HG03097 (cell line): ENCODE results near the gene CDKN2AIP.

Source experiments
- ATAC-seq: cut with Tn5 transposase; IDR thresholded peaks from one replicate; pipeline ENCODE4 v1.9.1; 2021; ENCODE audit not compliant: unreplicated experiment, low FRiP score

The CDKN2AIP gene

DNA sequence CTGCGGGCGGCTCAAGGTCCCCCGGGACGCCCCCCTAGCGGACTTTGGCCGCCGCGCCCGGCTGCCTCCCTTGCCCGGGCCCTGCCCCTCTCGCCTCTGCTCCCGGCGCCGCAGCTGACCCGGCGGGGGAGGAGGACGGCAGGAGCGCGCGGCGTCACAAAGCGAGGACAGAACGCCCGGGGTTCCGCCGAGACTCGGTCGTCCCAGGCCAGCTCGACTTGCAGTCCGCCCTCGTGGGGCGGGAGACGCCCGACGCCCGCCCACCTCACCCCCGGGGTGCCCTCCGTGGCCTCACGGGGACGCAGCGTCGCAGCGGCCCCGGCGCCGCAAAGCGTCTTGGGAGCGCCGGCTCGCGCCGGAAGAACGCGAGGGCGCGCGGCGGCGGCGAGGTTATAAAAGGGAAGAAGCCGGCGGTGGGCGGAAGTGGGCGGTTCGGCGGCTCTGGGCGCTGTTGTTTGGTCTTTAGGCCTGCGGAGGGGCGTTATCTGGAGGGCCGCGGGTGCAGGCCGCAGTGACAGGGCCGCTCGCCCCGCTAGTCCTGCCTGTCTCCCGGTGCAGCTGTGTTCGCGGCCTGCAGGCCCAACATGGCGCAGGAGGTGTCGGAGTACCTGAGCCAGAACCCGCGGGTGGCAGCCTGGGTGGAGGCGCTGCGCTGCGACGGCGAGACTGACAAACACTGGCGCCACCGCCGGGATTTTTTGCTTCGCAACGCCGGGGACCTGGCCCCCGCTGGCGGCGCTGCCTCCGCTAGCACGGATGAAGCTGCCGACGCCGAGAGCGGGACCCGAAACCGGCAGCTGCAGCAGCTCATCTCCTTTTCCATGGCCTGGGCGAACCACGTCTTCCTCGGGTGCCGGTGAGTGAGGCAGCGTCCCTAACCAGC lies at the start of gene CDKN2AIP:
CDKN2AIP (plus strand) TSS at position 423 of the 883 bp plus-strand sequence; CDS start at position 585, 162 bp downstream.
- peak; percentile 87 for ATAC-seq

GRCh38 chr4:183395395-183395794 lies 49.0 kb upstream of the CDKN2AIP start:
- ATAC-seq, result no peak

GRCh38 chr4:183396227-183396637 lies 48.2 kb upstream of the CDKN2AIP start:
- ATAC-seq, result no peak

GRCh38 chr4:183397741-183398297 lies 46.6 kb upstream of the CDKN2AIP start:
- ATAC-seq, result no peak

DNA sequence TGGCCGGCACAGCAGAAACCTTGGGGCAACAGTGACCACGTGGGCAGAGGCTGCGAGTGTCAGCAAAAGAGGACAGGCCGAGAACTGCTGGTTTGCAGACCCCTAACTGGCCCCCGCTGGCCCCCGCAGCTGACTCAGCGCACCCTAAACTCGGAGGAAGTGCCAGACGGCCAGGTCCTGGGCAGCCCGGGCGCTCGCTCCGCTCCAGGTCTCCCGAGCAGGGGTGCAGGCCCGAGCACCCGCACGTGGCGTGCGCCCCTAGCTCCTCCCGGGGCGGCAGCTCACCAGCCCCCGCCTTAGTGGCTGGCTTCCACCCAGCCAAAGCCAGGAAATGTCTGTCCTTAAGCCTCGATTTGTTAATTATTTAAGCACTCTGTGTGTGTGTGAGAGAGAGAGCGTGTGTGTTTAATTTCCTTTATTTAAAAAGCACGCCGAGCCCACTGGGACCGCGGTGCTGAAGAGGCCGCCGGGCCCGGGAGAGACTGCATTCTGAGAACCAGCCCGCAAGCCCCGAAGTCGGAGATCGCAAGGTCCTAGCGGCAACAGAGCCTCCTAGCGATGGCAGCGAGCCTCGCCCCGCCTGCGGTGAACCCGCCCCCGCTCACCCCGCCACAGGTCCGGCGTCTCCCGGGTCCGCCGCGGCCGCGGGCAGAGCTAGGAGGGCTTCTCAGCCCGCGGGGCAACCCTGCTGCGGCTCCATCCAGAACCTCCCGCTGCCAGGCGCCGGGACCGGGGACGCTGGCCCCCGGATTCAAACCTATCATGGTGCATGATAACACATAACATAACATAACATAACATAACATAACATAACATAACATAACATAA lies 45.9 kb upstream of the CDKN2AIP start:
- peak; percentile 89 for ATAC-seq

DNA sequence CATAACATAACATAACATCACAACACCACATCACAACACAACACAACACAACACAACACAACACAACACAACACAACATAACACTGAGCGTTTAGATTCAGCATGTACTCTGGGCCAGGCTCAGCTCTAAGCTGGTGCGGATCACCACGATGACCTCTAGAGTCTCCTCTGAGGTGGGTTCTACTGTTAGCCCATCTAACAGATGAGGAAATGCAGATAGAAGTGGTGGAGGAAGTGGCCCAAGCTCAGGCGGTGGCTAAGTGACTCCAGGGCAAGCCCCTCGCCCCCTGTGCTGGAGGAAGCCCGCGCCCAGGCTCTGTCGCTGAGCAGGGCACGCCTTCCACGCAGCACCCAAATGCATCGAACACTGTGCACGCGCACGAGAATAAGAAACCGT lies 45.3 kb upstream of the CDKN2AIP start:
- ATAC-seq, result no peak

DNA sequence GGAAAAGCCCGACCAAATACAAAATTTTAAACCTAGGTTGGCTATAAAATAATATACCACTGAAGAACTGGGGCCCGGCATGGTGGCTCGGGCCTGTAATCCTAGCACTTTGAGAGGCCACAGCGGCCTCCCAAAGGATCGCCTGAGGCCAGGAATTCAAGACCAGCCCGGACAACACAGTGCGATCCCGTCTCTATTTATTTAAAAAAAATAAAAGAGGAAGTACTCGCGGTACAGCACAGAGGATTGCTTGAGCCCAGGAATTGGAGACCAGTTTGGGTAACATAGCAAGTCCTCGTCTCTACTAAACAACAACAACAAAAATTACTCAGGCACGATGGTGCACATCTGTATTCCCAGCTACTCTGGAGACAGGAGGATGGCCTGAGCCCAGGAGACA lies 44.8 kb upstream of the CDKN2AIP start:
- ATAC-seq, result no peak

DNA sequence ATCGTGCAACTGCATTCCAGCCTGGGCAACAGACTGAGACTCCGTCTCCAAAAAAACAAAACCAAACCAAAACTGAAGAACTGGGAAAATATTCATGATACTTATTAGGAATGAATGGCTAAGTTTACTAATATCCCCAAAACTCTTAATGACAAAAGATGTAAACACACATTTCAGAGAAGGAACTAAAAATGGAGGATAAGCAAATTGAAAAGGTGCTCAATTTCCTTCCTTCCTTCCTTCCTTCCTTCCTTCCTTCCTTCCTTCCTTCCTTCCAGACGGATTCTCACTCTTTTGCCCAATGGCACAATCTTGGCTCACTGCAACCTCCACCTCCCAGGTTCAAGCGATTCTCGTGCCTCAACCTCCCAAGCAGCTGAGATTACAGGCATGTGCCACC lies 44.4 kb upstream of the CDKN2AIP start:
- no peak for ATAC-seq

DNA sequence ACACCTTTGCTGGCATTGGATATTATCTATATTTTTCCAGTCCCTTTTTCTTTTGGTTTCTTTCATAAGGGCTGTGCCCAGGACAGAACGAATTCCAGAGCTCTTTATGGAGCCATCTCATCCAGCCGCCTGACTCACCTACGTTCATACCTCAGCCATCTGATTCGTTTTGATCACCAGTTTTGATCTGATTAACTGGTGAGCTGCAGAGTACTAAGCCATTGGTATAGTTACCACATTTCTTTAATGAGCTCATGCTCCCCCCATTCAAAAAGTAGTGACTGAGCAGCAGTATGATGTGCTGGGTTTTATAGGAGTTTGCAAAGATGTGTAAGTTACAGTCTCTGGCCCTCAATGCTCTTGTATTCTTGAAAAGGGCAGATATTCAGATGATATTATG lies 43.0 kb upstream of the CDKN2AIP start:
- no peak for ATAC-seq

- no peak for ATAC-seq
These were observed 41.7 kb upstream of the CDKN2AIP start for GRCh38 chr4:183402771-183403170.

GRCh38 chr4:183403486-183403885 lies 41.0 kb upstream of the CDKN2AIP start:
- ATAC-seq, result no peak

- no peak for ATAC-seq
These were observed 40.5 kb upstream of the CDKN2AIP start for GRCh38 chr4:183403961-183404360.

- ATAC-seq, result no peak
These were observed 39.1 kb upstream of the CDKN2AIP start for GRCh38 chr4:183405303-183405702.

DNA sequence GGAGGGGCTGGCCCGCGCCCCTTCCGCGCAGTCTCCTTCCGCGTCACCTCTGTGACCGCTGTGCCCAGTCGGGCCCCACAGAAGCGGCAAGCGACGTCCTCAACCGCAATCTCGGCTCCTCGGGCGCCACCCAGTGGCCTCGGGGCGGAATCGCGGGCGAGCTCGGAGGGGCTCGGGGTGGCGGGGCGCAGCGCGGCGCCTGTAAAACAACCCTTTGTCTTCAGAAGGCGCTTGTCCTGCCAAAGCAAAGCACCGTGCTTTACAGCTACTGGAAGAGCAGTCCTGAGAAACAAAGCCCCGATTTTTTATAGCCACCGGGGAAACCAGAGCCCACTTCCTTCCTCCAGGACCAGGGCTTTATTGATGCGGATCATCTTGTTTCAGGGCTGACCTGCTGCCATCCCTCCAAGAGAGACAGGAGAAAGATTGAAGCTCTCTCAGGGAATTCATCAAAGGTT lies 37.3 kb upstream of the CDKN2AIP start:
- peak; percentile 93 for ATAC-seq

DNA sequence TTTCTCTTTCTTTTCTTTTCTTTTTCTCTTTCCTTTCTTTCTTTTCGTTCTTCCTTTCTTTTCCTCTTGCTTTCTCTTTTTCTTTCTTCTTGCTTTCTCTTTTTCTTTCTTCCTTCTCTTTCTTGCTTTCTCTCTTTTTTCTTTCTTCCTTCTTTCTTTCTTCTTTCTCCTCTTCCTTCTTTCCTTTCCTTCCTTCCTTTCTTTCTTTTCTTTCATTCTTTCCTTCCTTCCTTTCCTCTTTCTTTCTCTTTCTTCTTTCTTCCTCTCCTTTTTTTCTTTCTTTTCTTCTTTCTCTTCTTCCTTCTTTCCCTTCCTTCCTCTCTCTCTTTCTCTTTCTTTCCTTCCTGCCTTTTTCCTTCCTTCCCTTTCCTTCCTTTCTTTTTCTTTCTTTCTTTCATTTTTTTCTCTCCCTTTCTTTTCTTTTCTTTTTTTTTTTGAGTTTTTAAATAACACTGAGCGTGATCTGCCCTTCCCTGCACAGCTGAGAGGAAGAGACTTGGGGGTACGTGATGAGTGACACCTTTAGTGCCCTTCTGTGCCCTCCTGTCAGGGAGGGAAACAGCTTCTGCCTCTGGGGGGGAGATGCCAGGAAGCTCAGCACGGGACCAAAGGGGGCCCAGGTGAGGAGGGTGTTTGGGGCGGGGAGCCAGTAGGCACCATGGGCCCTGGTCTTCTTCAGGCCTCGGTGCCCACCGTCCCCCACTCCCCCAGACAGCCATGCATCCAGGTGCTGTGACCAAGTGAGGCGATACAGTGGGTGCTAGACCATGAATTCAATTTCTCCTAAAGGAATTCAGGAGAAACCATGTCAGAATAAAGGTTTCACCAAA lies 36.6 kb upstream of the CDKN2AIP start:
- no peak for ATAC-seq

DNA sequence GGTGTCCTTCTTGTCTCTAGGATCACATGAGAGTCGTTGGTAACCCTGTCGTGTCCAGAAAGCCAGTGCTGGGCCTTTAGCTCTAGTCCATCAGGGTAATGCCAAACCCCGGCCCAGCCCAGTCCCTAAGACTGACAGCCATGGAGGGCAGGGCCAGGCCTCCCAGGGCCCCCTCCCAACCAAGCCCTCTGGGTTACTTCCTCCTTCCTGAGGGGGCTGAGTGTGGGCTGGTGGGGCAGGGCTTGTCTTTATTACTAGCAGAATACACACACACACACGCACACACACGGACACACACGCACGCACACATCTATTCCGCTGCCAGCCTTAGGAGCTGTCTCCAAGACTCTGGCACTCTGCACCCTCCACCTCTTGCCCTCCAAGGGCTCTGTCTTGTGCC lies 35.6 kb upstream of the CDKN2AIP start:
- no peak for ATAC-seq

DNA sequence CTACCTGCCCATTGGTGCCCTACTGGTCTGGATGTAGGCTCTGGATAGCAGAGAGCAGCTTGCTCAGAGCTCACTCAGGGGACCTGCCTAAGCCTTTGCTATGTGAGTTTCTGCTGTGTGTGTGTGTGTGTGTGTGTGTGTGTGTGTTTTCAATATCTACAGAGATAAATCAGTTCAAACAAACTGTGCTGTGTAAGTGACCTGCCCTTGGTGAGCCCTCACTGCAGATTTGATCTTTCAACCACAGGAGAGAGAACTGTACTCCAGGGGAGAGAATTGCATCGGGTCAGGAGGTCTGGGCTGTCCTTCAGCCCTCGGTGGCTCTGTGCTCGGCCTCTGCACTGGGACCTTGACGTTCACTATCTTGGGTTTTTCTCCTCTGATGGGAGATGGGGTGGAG lies 35.0 kb upstream of the CDKN2AIP start:
- ATAC-seq, result no peak

DNA sequence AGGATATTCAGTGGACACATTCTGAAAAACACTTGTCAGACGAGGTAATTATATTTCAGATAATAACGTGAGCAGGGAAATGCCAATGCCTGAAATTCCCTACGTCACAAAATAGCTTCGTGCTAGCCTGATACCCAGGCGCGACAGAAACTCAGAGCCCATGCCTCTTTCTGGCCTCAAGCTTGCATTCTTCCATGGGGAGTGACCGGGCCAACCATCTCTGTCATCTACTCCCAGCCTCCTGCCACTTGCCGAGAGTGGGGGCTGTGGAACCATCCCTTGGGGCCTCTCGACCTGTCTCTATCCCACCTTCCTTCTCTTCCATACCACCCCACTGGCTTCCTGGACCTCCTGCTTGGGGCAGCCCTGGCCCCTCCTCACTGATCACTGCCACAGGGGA lies 34.5 kb upstream of the CDKN2AIP start:
- ATAC-seq, result no peak

DNA sequence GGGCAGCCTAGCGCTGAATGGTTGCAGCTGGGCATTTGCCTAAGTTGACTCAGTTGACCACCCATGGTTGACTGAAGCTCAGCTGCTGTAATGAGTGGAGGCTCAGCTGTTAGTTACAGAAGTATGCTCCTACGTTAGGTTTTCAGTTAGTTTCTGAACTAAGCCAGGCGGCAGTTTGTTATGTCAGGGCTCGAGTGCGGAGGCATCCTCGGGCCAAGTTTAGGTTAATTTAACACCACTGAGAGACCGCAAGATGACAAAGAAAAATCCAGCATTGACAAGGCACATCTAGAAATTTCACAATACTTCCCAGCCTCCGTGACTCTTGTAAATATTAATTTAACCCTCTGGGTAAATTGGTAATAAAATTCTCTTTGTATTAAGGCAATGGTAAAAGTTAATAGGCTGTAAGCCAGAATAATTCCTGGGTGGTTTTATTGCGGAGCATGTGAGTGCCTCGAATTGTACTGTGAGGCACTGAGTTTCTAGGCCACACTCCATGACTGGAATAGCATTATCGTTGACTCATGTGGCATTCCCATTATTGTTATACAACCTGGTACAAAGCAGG lies 33.1 kb upstream of the CDKN2AIP start:
- peak; percentile 72 for ATAC-seq

DNA sequence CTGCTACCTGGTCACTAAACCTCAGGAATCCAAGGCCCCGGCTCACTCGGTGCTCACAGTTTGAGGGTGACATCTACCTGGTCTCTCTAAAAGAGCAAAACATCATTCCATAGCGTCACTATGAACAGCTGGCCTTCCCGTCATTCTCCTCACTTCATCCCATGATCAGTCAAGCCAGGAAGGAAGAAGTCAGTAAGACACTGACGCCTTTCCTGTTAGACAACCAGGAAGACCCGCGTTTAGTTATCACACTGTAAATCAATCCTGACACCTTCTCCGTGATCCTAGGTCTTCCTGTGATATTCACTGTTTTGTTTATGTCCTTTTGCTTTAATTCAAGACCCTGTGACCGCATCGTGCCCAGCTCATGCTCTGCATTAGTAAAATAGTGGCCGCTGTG lies 31.6 kb upstream of the CDKN2AIP start:
- no peak for ATAC-seq
